DND-41 (cell line): ENCODE data around the gene ICA1.

Source experiments
- ATAC-seq: fragments of 200-7000 bp; cut with Tn5 transposase; 3 replicates; pipeline ENCODE4 v1.9.1; 2021; ENCODE audit warnings: low read depth; ENCODE audit not compliant: insufficient read depth
- DNase-seq: peaks from one replicate; pipeline ENCODE4 v3.0.0-alpha.2; 2020
- H2AFZ ChIP-seq: 2 replicates; pipeline ENCODE4 v1.6.0; 2012; ENCODE audit warnings: low read depth, low read length
- H3K27ac ChIP-seq: 2 replicates; pipeline ENCODE4 v1.5.1; 2012; ENCODE audit warnings: low read length, inconsistent platforms
- H3K27me3 ChIP-seq: fragments of 200-600 bp; sonication (generic); 2 replicates; pipeline ENCODE4 v1.6.0; 2012; ENCODE audit warnings: low read length, mild to moderate bottlenecking, inconsistent platforms; ENCODE audit not compliant: insufficient read depth, poor library complexity
- H3K36me3 ChIP-seq: 2 replicates; pipeline ENCODE4 v1.5.1; 2012; ENCODE audit warnings: low read length, inconsistent platforms; ENCODE audit not compliant: insufficient read depth
- H3K4me1 ChIP-seq: 2 replicates; pipeline ENCODE4 v1.5.1; 2012; ENCODE audit warnings: mild to moderate bottlenecking, low read length; ENCODE audit not compliant: insufficient read depth
- H3K4me2 ChIP-seq: 2 replicates; pipeline ENCODE4 v1.6.0; 2012; ENCODE audit warnings: mild to moderate bottlenecking, moderate library complexity, low read length, inconsistent platforms; ENCODE audit not compliant: insufficient read depth
- H3K4me3 ChIP-seq, 2 experiments: fragments of 200-600 bp in 1 of 2; shearing (Covaris generic) in 1 of 2; 2 replicates each; pipeline ENCODE4 v1.5.1; 2012 to 2016; ENCODE audit warnings: inconsistent platforms in 2 of 2, low read length in 2 of 2, mild to moderate bottlenecking in 2 of 2, low read depth in 1 of 2, moderate library complexity in 1 of 2
- H3K79me2 ChIP-seq: 2 replicates; pipeline ENCODE4 v1.6.0; 2012; ENCODE audit warnings: low read length, inconsistent platforms; ENCODE audit not compliant: insufficient read depth
- H3K9ac ChIP-seq: 2 replicates; pipeline ENCODE4 v1.6.0; 2012; ENCODE audit warnings: low read depth, mild to moderate bottlenecking, inconsistent platforms, low read length, moderate library complexity
- H3K9me3 ChIP-seq: 2 replicates; pipeline ENCODE4 v1.5.1; 2012; ENCODE audit warnings: low read length, moderate library complexity, mild to moderate bottlenecking, inconsistent platforms; ENCODE audit not compliant: insufficient read depth, severe bottlenecking
- H4K20me1 ChIP-seq: 2 replicates; pipeline ENCODE4 v1.6.0; 2012; ENCODE audit warnings: low read length; ENCODE audit not compliant: insufficient read depth
- EZH2 ChIP-seq: IDR thresholded peaks from 3 replicates; pipeline ENCODE4 v1.6.1; 2012; ENCODE audit warnings: borderline replicate concordance, low read depth, mild to moderate bottlenecking, moderate library complexity, low read length, inconsistent platforms; ENCODE audit not compliant: severe bottlenecking
- TF ChIP-seq, protein P1 (sequence below): IDR thresholded peaks from 2 replicates; pipeline ENCODE4 v1.5.1; 2012; ENCODE audit warnings: borderline replicate concordance, low read length, moderate library complexity, mild to moderate bottlenecking; ENCODE audit not compliant: poor library complexity, severe bottlenecking; ENCODE audit errors: extremely low read depth

The ICA1 gene

GRCh38 chr7:8119262-8119661 lies 142.7 kb downstream of the ICA1 start:
- TF ChIP-seq, protein P1, sequence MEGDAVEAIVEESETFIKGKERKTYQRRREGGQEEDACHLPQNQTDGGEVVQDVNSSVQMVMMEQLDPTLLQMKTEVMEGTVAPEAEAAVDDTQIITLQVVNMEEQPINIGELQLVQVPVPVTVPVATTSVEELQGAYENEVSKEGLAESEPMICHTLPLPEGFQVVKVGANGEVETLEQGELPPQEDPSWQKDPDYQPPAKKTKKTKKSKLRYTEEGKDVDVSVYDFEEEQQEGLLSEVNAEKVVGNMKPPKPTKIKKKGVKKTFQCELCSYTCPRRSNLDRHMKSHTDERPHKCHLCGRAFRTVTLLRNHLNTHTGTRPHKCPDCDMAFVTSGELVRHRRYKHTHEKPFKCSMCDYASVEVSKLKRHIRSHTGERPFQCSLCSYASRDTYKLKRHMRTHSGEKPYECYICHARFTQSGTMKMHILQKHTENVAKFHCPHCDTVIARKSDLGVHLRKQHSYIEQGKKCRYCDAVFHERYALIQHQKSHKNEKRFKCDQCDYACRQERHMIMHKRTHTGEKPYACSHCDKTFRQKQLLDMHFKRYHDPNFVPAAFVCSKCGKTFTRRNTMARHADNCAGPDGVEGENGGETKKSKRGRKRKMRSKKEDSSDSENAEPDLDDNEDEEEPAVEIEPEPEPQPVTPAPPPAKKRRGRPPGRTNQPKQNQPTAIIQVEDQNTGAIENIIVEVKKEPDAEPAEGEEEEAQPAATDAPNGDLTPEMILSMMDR: no peak
- no peak for TF ChIP-seq EZH2
- Histone ChIP-seq H3K9ac (no peak overlapping the region), H3K4me3 (no peak overlapping the region), H4K20me1 (no peaks in the 10 kb centered on the region), H3K27ac (no peak overlapping the region), H3K4me2 (no peak overlapping the region), H3K9me3 (no peaks in the 10 kb centered on the region), H3K4me1 (peaks cover 23% of the 10 kb centered on the region), H3K27me3 (no peaks in the 10 kb centered on the region), H3K36me3 (no peaks in the 10 kb centered on the region), H3K79me2 (no peaks in the 10 kb centered on the region), H2AFZ (no peak overlapping the region)
- ATAC-seq (no peak), DNase-seq (no peak)

- TF ChIP-seq EZH2: no peak
- TF ChIP-seq, protein P1: no peak
- no peak overlapping the region for H3K27ac ChIP-seq
- no peak overlapping the region for H3K4me2 ChIP-seq
- H2AFZ ChIP-seq: no peak overlapping the region
- H3K9me3 ChIP-seq: no peaks in the 10 kb centered on the region
- no peaks in the 10 kb centered on the region for H4K20me1 ChIP-seq
- H3K79me2 ChIP-seq: no peaks in the 10 kb centered on the region
- H3K36me3 ChIP-seq: no peaks in the 10 kb centered on the region
- DNase-seq (no peak), ATAC-seq (no peak)
- no peaks in the 10 kb centered on the region for H3K27me3 ChIP-seq
- no peak overlapping the region for H3K4me3 ChIP-seq
- no peak overlapping the region for H3K9ac ChIP-seq
- H3K4me1 ChIP-seq: peaks cover 28% of the 10 kb centered on the region
Observed at GRCh38 chr7:8117195-8117594, 144.8 kb downstream of the ICA1 start.

- no peak overlapping the region for H3K4me2 ChIP-seq
Observed at GRCh38 chr7:8115547-8116402, 146.2 kb downstream of the ICA1 start.

More at GRCh38 chr7:8115547-8116402, 146.2 kb downstream of the ICA1 start:
- H3K27me3 ChIP-seq: no peaks in the 10 kb centered on the region
- peaks cover 28% of the 10 kb centered on the region for H3K4me1 ChIP-seq
- H3K27ac ChIP-seq: peak overlapping the region; percentile 43
- DNase-seq: peak; percentile 41
- H3K36me3 ChIP-seq: no peaks in the 10 kb centered on the region
- no peak for TF ChIP-seq EZH2
- TF ChIP-seq, protein P1: no peak
- no peaks in the 10 kb centered on the region for H4K20me1 ChIP-seq
- H3K79me2 ChIP-seq: no peaks in the 10 kb centered on the region
- peak; percentile 87 for ATAC-seq
- no peak overlapping the region for H3K9ac ChIP-seq
- H3K9me3 ChIP-seq: no peaks in the 10 kb centered on the region
- H3K4me3 ChIP-seq: no peak overlapping the region
- H2AFZ ChIP-seq: peak overlapping the region; percentile 44
